Pancreas (tissue), 10 donors: ENCODE results near the gene OR8H1. TPM values are rescaled to one million over a fixed set of nuclear protein-coding genes. Genes with fewer than 3 reads are reported as not detected.

Experiments used
- ATAC-seq, 4 donors: fragments of 200-7000 bp; cut with Tn5 transposase; one replicate each; pipeline versions ENCODE4 v1.8.0 to v1.9.1; 2020; ENCODE audit warnings: mild to moderate bottlenecking in 4 of 4, moderate library complexity in 4 of 4
- DNase-seq, 6 donors: peaks; one replicate each; pipeline ENCODE4 v3.0.0-alpha.2; 2020
- FAIRE-seq: peaks from 2 replicates; lab custom pipeline; 2012; peaks lifted over from hg19 to GRCh38; lab: Jason Lieb, UNC
- H3K27ac ChIP-seq, 4 donors: fragments of 200-600 bp; sonication (generic); 1 replicate in 3 of 4; 2 replicates in 1 of 4; pipeline versions ENCODE4 v1.5.0 to v1.8.0; 2020
- H3K27me3 ChIP-seq, 4 donors: fragments of 200-600 bp; one replicate each; pipeline ENCODE4 v1.8.0; 2021
- H3K36me3 ChIP-seq, 3 donors: fragments of 200-600 bp; sonication (generic) in 1 of 3; one replicate each; pipeline versions ENCODE4 v1.5.0 to v1.8.0; 2020 to 2021
- H3K4me1 ChIP-seq, 3 donors: fragments of 200-600 bp; one replicate each; pipeline ENCODE4 v1.8.0; 2021
- H3K4me3 ChIP-seq, 4 donors: fragments of 200-600 bp; sonication (generic) in 2 of 4; one replicate each; pipeline versions ENCODE4 v1.5.0 to v1.8.0; 2020 to 2021
- H3K9me3 ChIP-seq, 4 donors: fragments of 200-600 bp; one replicate each; pipeline ENCODE4 v1.8.0; 2021
- CTCF ChIP-seq, 4 donors: fragments of 200-600 bp; sonication (generic) in 3 of 4; IDR thresholded peaks; one replicate each; pipeline versions ENCODE4 v1.5.0 to v1.8.0; 2021; ENCODE audit warnings: antibody characterized with exemption in 4 of 4
- WGBS, 2 donors: extraction: QIAGEN DNeasy Blood & Tissue Kit; methylation state at CpG; one replicate each; pipeline ENCODE4 v1.1.7; 2013; 5-methylcytosine and 5-hydroxymethylcytosine counted together
- intact Hi-C, 3 donors: fragments of 100-400 bp; cut with DNase I; formaldehyde crosslinking; loops; one replicate each; pipeline versions ENCODE4 v1.11.1 to v1.14.2; 2022
- polyA plus RNA-seq, 2 donors: library from polyadenylated mRNA; stranded (reverse); fragments of 200-250 nt; gene quantifications; one replicate each; pipeline ENCODE4 v1.2.3, GENCODE V29; 2013
- total RNA-seq, 6 donors: library from RNA; stranded (reverse); fragmentation: NEBNext Ultra II Directional in 4 of 6; extraction: Animal tissue kit (Norgen Biotek cat#: 25700) in 4 of 6; gene quantifications; one replicate each; pipeline versions ENCODE4 v1.2.1 to v1.2.4, GENCODE V29; 2021 to 2023
- donor health status: healthy with polysubstance abuse.
- donor health status: DM: no; HTN: no; CAD: no; lungs with moderate emphysema.
- donor health status: DM: no; HTN: no; CAD: no.
- donor health status: control.
- donor health status: control.
- donor health status: Bipolar disorder and iron deficiency.
- donor health status: DM: yes; HTN: yes; CAD: no.
- donor health status: DM: no; HTN: no; CAD: no.
- donor health status: DM: no; HTN: no; CAD: no.
- donor health status: DM: yes; HTN: yes; CAD: no.

The OR8H1 gene
- total and polyA plus RNA-seq, 8 donors: not detected

DNA sequence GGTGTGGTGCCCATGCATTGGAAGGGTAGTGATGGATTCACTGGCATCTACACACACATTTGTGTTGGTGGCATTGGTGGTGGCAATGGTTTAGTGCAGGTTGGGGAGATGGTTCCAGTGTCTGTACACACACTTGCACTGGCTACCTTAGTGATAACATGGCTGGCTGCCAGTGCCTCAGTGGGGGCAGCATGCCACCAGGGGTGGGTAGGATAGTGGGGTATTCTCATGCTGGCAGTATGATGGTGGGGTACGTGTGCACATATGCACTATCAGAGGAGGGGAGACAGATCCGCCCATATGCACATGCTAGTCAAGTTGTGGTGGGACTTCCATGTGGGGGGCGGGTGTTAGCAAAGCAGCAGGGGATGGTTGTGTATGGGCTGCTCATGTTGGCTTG is 15.8 kb upstream of the OR8H1 start:
- intact Hi-C loops: no loop called here
- no peak overlapping the region for H3K4me3 ChIP-seq
- H3K36me3 ChIP-seq: no peaks in the 10 kb centered on the region
- no peaks in the 10 kb centered on the region for H3K9me3 ChIP-seq
- no peak overlapping the region for H3K27ac ChIP-seq
- 64 to 76% methylated on average over 3 of the region's 3 CpGs for WGBS, 2 donors
- FAIRE-seq: no peak
- DNase-seq: no peak
- no peak for ATAC-seq
- H3K27me3 ChIP-seq: no peaks in the 10 kb centered on the region
- no peak for TF ChIP-seq CTCF (IDR thresholded peaks at IDR 0.05)
- H3K4me1 ChIP-seq: no peaks in the 10 kb centered on the region

GRCh38 chr11:56296898-56297297 is 4.8 kb upstream of the OR8H1 start:
- WGBS, 2 donors: 60 to 71% methylated on average over 4 of the region's 4 CpGs
- FAIRE-seq (no peak), ATAC-seq (no peak), DNase-seq (no peak)
- H3K27ac ChIP-seq: no peak overlapping the region
- intact Hi-C loops: no loop called here
- H3K36me3 ChIP-seq: no peaks in the 10 kb centered on the region
- no peak overlapping the region for H3K4me3 ChIP-seq
- TF ChIP-seq CTCF (IDR thresholded peaks at IDR 0.05): no peak
- H3K27me3 ChIP-seq: no peaks in the 10 kb centered on the region
- no peaks in the 10 kb centered on the region for H3K9me3 ChIP-seq
- H3K4me1 ChIP-seq: no peaks in the 10 kb centered on the region

DNA sequence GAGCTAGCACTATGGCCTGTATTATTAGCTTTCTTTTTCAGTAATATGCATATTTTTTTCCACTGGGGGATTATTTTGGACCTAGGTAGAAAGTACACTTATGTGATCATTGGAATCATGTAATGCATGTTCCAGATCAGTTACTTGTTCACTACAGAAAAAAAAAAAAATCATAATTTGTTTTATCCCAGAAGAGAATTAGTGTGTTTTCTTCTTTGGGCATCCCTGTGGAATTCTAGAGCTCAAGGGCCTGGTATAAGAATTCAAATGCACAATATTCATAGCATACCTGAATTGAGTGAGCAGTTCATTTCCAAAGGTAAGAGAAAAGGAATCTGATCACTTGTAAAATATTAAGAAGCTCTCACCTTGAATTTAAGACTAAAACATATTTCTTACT is 18.2 kb downstream of the OR8H1 start, which contains the start of gene OR5T1:
Gene OR5T1, plus strand, starts transcription at position 301 of the 400 bp plus-strand sequence. CDS start 1,485 bp downstream, outside the sequence.
- Histone ChIP-seq H3K9me3 (no peaks in the 10 kb centered on the region), H3K36me3 (no peaks in the 10 kb centered on the region), H3K4me1 (no peaks in the 10 kb centered on the region), H3K27me3 (no peaks in the 10 kb centered on the region), H3K27ac (no peak within 1 kb of the TSS), H3K4me3 (no peak within 1 kb of the TSS)
- intact Hi-C loops: no loop called here
- FAIRE-seq (no peak), ATAC-seq (no peak), DNase-seq (no peak)
- no peak for TF ChIP-seq CTCF (IDR thresholded peaks at IDR 0.05)

DNA sequence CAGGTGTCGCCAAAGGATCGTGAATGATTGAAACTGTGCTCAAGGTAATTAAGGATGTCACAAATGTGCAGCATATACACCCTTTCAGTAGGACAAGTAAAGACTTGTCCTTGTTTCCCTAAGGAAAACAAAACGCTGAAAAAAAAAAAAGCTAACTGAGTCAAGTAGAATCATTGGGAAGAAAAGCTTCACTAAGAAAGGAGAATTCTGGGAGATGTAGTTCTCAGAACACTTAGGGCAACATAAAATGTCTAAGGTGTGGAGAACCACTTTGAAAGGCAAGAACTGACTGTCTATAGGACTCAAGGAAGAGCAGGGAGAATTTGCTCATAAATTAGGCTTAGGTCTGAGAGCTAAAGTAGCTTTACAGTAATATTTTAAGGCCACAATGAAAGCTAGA is 21.0 kb downstream of the OR8H1 start:
- ATAC-seq: no peak
- no peak for DNase-seq
- TF ChIP-seq CTCF (IDR thresholded peaks at IDR 0.05): no peak
- H3K27ac ChIP-seq: no peak overlapping the region
- H3K27me3 ChIP-seq: no peaks in the 10 kb centered on the region
- H3K9me3 ChIP-seq: no peaks in the 10 kb centered on the region
- H3K36me3 ChIP-seq: no peaks in the 10 kb centered on the region
- H3K4me1 ChIP-seq: no peaks in the 10 kb centered on the region
- intact Hi-C loops: no loop called here
- no peak for FAIRE-seq
- 57 to 58% methylated on average over 3 of the region's 3 CpGs for WGBS, 2 donors
- no peak overlapping the region for H3K4me3 ChIP-seq

DNA sequence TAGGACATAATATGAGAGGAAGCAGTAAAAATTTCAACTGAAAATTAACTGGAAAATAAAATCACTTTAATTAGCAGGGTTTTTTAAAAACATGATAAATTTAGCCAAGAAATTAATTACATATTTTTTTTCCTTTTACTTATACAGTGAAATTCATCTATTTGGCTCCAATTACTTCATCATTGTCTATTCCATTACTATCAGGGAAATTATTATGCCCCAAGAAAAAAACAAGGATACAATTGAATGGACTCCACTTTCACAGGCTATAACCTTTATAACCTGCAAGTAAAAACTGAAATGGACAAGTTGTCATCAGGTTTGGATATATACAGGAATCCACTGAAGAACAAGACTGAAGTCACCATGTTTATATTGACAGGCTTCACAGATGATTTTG is 40.1 kb downstream of the OR8H1 start, which contains the start of gene OR5T3:
Gene OR5T3, plus strand, starts transcription at position 301 of the 400 bp plus-strand sequence. Its CDS starts 0 bp downstream, at position 301.
- Histone ChIP-seq H3K27me3 (no peaks in the 10 kb centered on the region), H3K4me1 (no peaks in the 10 kb centered on the region), H3K27ac (no peak within 1 kb of the TSS), H3K9me3 (no peaks in the 10 kb centered on the region), H3K36me3 (no peaks in the 10 kb centered on the region), H3K4me3 (no peak within 1 kb of the TSS)
- no peak for FAIRE-seq
- ATAC-seq: no peak
- no peak for TF ChIP-seq CTCF (IDR thresholded peaks at IDR 0.05)
- DNase-seq: no peak
- intact Hi-C loops: no loop called here

Other genes starting within 250 kb of the OR8H1 start
- not detected for gene OR8I2, start 198.9 kb downstream of the OR8H1 start, total RNA-seq
- gene OR8I2, start 198.9 kb downstream of the OR8H1 start, polyA plus RNA-seq: not detected
- gene OR8H2, start 188.6 kb downstream of the OR8H1 start, total RNA-seq: not detected
- not detected for gene OR8H2, start 188.6 kb downstream of the OR8H1 start, polyA plus RNA-seq
- not detected for gene OR8H3, start 169.9 kb downstream of the OR8H1 start, total RNA-seq
- gene OR8H3, start 169.9 kb downstream of the OR8H1 start, polyA plus RNA-seq: not detected
- gene OR8J3, start 152.1 kb downstream of the OR8H1 start, total RNA-seq: not detected
- not detected for gene OR8J3, start 152.1 kb downstream of the OR8H1 start, polyA plus RNA-seq
- gene OR8K5, start 131.9 kb downstream of the OR8H1 start, total RNA-seq: not detected
- gene OR8K5, start 131.9 kb downstream of the OR8H1 start, polyA plus RNA-seq: not detected
- gene OR5J2, start 115.6 kb downstream of the OR8H1 start, total RNA-seq: not detected
- not detected for gene OR5J2, start 115.6 kb downstream of the OR8H1 start, polyA plus RNA-seq
- not detected for gene OR5T2, start 58.0 kb downstream of the OR8H1 start, total RNA-seq
- gene OR5T2, start 58.0 kb downstream of the OR8H1 start, polyA plus RNA-seq: not detected
- not detected for gene OR5T3, start 40.0 kb downstream of the OR8H1 start, total RNA-seq
- not detected for gene OR5T3, start 40.0 kb downstream of the OR8H1 start, polyA plus RNA-seq
- not detected for gene OR5T1, start 18.1 kb downstream of the OR8H1 start, total RNA-seq
- not detected for gene OR5T1, start 18.1 kb downstream of the OR8H1 start, polyA plus RNA-seq
- gene OR8K3, start 22.9 kb upstream of the OR8H1 start, total RNA-seq: not detected
- gene OR8K3, start 22.9 kb upstream of the OR8H1 start, polyA plus RNA-seq: not detected
- not detected for gene OR8K1, start 53.8 kb upstream of the OR8H1 start, total RNA-seq
- gene OR8K1, start 53.8 kb upstream of the OR8H1 start, polyA plus RNA-seq: not detected
- gene OR8J1, start 62.0 kb upstream of the OR8H1 start, total RNA-seq: not detected
- gene OR8J1, start 62.0 kb upstream of the OR8H1 start, polyA plus RNA-seq: not detected
- not detected for gene OR8U1, start 83.4 kb upstream of the OR8H1 start, total RNA-seq
- under 1 TPM in 1 of 2 donors, not detected in 1; 0.09 TPM for gene OR8U1, start 83.4 kb upstream of the OR8H1 start, polyA plus RNA-seq
- not detected for gene OR5AL1, start 120.4 kb upstream of the OR8H1 start, total RNA-seq
- not detected for gene OR5AL1, start 120.4 kb upstream of the OR8H1 start, polyA plus RNA-seq
- not detected for gene OR5M3, start 181.1 kb upstream of the OR8H1 start, total RNA-seq
- gene OR5M3, start 181.1 kb upstream of the OR8H1 start, polyA plus RNA-seq: not detected
- gene OR5M8, start 199.1 kb upstream of the OR8H1 start, total RNA-seq: not detected
- not detected for gene OR5M8, start 199.1 kb upstream of the OR8H1 start, polyA plus RNA-seq